ENCODE data around the gene BEGAIN.

DNA sequence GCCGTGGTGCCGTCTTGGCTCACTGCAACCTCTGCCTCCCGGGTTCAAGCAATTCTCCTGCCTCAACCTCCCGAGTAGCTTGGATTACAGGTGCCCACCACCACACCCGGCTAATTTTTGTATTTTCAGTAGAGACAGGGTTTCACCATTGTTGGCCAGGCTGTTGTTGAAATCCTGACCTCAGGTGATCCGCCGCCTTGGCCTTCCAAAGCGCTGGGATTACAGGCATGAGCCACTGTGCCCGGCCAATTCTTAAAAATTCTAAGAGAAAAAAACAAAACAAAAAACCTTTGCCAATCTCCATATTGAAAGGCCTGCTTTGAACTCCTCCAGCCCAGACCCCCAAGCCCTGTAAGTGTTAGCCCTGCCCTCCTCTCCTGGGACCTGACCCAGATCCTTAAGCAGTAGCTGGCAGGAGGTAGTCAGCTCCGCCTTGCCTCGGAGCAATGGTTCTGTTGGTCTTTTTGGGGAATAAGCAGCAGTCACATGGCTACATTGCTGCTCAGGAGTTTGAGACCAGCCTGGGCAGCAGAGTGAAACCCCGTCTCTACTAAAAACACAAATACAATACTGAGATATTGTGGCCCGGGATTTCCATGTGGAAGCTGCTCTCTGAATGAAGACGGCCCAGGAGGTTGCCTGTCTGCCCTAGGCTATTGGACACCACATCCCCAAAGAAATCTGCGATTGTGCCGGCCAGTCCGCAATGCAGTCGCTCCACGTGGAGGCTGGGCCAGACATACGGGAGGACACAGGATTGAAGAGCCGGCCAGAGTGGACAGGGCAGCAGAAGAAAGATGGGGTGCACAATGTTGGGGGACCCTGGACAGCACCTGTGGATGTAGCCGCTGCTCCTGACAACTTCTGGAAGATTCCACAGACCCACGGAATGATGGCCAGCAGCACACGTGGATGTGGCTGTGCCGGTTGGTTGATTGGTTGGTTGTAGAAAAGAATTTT is 28.8 kb upstream of the BEGAIN start:
- TF ChIP-seq, protein P1, sequence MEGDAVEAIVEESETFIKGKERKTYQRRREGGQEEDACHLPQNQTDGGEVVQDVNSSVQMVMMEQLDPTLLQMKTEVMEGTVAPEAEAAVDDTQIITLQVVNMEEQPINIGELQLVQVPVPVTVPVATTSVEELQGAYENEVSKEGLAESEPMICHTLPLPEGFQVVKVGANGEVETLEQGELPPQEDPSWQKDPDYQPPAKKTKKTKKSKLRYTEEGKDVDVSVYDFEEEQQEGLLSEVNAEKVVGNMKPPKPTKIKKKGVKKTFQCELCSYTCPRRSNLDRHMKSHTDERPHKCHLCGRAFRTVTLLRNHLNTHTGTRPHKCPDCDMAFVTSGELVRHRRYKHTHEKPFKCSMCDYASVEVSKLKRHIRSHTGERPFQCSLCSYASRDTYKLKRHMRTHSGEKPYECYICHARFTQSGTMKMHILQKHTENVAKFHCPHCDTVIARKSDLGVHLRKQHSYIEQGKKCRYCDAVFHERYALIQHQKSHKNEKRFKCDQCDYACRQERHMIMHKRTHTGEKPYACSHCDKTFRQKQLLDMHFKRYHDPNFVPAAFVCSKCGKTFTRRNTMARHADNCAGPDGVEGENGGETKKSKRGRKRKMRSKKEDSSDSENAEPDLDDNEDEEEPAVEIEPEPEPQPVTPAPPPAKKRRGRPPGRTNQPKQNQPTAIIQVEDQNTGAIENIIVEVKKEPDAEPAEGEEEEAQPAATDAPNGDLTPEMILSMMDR (IDR thresholded peaks at IDR 0.05; ENCODE audit: poor library complexity, severe bottlenecking), result no peak
- TF ChIP-seq EZH2 (IDR thresholded peaks at IDR 0.05; ENCODE audit: borderline replicate concordance, insufficient read depth, low read length, poor library complexity, severe bottlenecking), result no peak
- TF ChIP-seq, protein P2, sequence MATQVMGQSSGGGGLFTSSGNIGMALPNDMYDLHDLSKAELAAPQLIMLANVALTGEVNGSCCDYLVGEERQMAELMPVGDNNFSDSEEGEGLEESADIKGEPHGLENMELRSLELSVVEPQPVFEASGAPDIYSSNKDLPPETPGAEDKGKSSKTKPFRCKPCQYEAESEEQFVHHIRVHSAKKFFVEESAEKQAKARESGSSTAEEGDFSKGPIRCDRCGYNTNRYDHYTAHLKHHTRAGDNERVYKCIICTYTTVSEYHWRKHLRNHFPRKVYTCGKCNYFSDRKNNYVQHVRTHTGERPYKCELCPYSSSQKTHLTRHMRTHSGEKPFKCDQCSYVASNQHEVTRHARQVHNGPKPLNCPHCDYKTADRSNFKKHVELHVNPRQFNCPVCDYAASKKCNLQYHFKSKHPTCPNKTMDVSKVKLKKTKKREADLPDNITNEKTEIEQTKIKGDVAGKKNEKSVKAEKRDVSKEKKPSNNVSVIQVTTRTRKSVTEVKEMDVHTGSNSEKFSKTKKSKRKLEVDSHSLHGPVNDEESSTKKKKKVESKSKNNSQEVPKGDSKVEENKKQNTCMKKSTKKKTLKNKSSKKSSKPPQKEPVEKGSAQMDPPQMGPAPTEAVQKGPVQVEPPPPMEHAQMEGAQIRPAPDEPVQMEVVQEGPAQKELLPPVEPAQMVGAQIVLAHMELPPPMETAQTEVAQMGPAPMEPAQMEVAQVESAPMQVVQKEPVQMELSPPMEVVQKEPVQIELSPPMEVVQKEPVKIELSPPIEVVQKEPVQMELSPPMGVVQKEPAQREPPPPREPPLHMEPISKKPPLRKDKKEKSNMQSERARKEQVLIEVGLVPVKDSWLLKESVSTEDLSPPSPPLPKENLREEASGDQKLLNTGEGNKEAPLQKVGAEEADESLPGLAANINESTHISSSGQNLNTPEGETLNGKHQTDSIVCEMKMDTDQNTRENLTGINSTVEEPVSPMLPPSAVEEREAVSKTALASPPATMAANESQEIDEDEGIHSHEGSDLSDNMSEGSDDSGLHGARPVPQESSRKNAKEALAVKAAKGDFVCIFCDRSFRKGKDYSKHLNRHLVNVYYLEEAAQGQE (IDR thresholded peaks at IDR 0.05; ENCODE audit: borderline replicate concordance), result no peak
- no peak for TF ChIP-seq EP300 (conservative IDR thresholded peaks at IDR 0.05; ENCODE audit: poor library complexity, severe bottlenecking)
- no peak for TF ChIP-seq POLR2AphosphoS5 (IDR thresholded peaks at IDR 0.05)
- TF ChIP-seq MXI1 (conservative IDR thresholded peaks at IDR 0.05; ENCODE audit: poor library complexity, severe bottlenecking), result no peak
- no peak for TF ChIP-seq SMC3 (conservative IDR thresholded peaks at IDR 0.05; ENCODE audit: poor library complexity)
- TF ChIP-seq RAD21 (conservative IDR thresholded peaks at IDR 0.05), result no peak
